Tibial nerve (tissue), 4 donors: ENCODE results near the gene PTPRK. TPM values are rescaled to one million over a fixed set of nuclear protein-coding genes. Genes with fewer than 3 reads are reported as not detected.

ENCODE experiments used
- DNase-seq, 2 donors: peaks; one replicate each; pipeline ENCODE4 v3.0.0-alpha.2; 2019; ENCODE audit warnings: low spot score in 2 of 2
- H3K27ac ChIP-seq, 4 donors: fragments of 200-600 bp; sonication (generic) in 3 of 4; one replicate each; pipeline ENCODE4 v1.5.1; 2017 to 2019; ENCODE audit warnings: mild to moderate bottlenecking in 1 of 4
- H3K27me3 ChIP-seq, 2 donors: fragments of 200-600 bp; sonication (generic) in 1 of 2; one replicate each; pipeline versions ENCODE4 v1.5.1 to v1.6.0; 2017 to 2019
- H3K36me3 ChIP-seq, 3 donors: fragments of 200-600 bp; sonication (generic); one replicate each; pipeline ENCODE4 v1.5.1; 2018 to 2019
- H3K4me1 ChIP-seq, 4 donors: fragments of 200-600 bp; sonication (generic) in 3 of 4; one replicate each; pipeline ENCODE4 v1.5.1; 2017 to 2019
- H3K4me3 ChIP-seq, 4 donors: fragments of 200-600 bp; sonication (generic) in 3 of 4; one replicate each; pipeline ENCODE4 v1.5.1; 2017 to 2019; ENCODE audit warnings: mild to moderate bottlenecking in 1 of 4, moderate library complexity in 1 of 4
- H3K9me3 ChIP-seq, 4 donors: fragments of 200-600 bp; sonication (generic) in 3 of 4; one replicate each; pipeline ENCODE4 v1.5.1; 2017 to 2019
- CTCF ChIP-seq, 5 experiments: fragments of 200-600 bp in 3 of 5; fragments of 450-650 bp in 2 of 5; sonication (generic) in 3 of 5; IDR thresholded peaks; one replicate each; pipeline ENCODE4 v1.5.1; 2016 to 2019; ENCODE audit warnings: antibody characterized with exemption in 5 of 5, mild to moderate bottlenecking in 3 of 5, moderate library complexity in 2 of 5
- EP300 ChIP-seq, 2 donors: sonication (generic); formaldehyde crosslinking; IDR thresholded peaks; one replicate each; pipeline ENCODE4 v1.6.1; 2017; ENCODE audit warnings: antibody characterized with exemption in 2 of 2, mild to moderate bottlenecking in 1 of 2
- POLR2A ChIP-seq, 2 donors: fragments of 450-650 bp; IDR thresholded peaks; one replicate each; pipeline ENCODE4 v1.6.1; 2017; ENCODE audit warnings: antibody characterized with exemption in 2 of 2, mild to moderate bottlenecking in 2 of 2, moderate library complexity in 2 of 2
- WGBS, 2 donors: methylation state at CpG; one replicate each; pipeline ENCODE4 v1.1.5; 2018; 5-methylcytosine and 5-hydroxymethylcytosine counted together
- total RNA-seq, 4 donors: library from RNA; depleted of rRNA; stranded (reverse); fragments of >200 nt; gene quantifications; one replicate each; pipeline ENCODE4 v1.1.0, GENCODE V29; 2016

PTPRK gene
- total RNA-seq, 4 donors from 2014 or later, result 17.4 to 26.1 (median 21.2) TPM

- Histone ChIP-seq H3K27ac (no peak overlapping the region), H3K9me3 (no peaks in the 10 kb centered on the region), H3K4me1 (no peaks in the 10 kb centered on the region), H3K4me3 (no peak overlapping the region), H3K36me3 (no peaks in the 10 kb centered on the region), H3K27me3 (no peaks in the 10 kb centered on the region)
- WGBS, 2 donors, result 91 to 94% methylated on average over 2 of the region's 2 CpGs
- TF ChIP-seq CTCF (IDR thresholded peaks at IDR 0.05), result no peak
- no peak for TF ChIP-seq POLR2A (IDR thresholded peaks at IDR 0.05)
- no peak for TF ChIP-seq EP300 (IDR thresholded peaks at IDR 0.05)
- DNase-seq, result no peak
Observed at GRCh38 chr6:128532136-128532535, 11.7 kb upstream of the PTPRK start.

GRCh38 chr6:128531696-128532095 lies 11.3 kb upstream of the PTPRK start:
- DNase-seq, result no peak
- Histone ChIP-seq H3K4me1 (no peaks in the 10 kb centered on the region), H3K27me3 (no peaks in the 10 kb centered on the region), H3K9me3 (no peaks in the 10 kb centered on the region), H3K27ac (no peak overlapping the region), H3K36me3 (no peaks in the 10 kb centered on the region), H3K4me3 (no peak overlapping the region)
- 84 to 90% methylated on average over 2 of the region's 2 CpGs for WGBS, 2 donors
- no peak for TF ChIP-seq POLR2A (IDR thresholded peaks at IDR 0.05)
- TF ChIP-seq EP300 (IDR thresholded peaks at IDR 0.05), result no peak
- no peak for TF ChIP-seq CTCF (IDR thresholded peaks at IDR 0.05)

GRCh38 chr6:128528241-128528640 lies 7.8 kb upstream of the PTPRK start:
- no peaks in the 10 kb centered on the region for H3K36me3 ChIP-seq
- TF ChIP-seq CTCF (IDR thresholded peaks at IDR 0.05), result no peak
- no peak for TF ChIP-seq EP300 (IDR thresholded peaks at IDR 0.05)
- no peak for TF ChIP-seq POLR2A (IDR thresholded peaks at IDR 0.05)
- H3K9me3 ChIP-seq, result no peaks in the 10 kb centered on the region
- no peak overlapping the region for H3K4me3 ChIP-seq
- H3K4me1 ChIP-seq, result no peaks in the 10 kb centered on the region
- DNase-seq, result no peak
- no peak overlapping the region for H3K27ac ChIP-seq
- no peaks in the 10 kb centered on the region for H3K27me3 ChIP-seq

GRCh38 chr6:128527375-128527774 lies 7.0 kb upstream of the PTPRK start:
- WGBS, 2 donors, result 81 to 88% methylated on average over 1 of the region's 1 CpG
- Histone ChIP-seq H3K9me3 (no peaks in the 10 kb centered on the region), H3K4me3 (no peak overlapping the region), H3K36me3 (no peaks in the 10 kb centered on the region), H3K27me3 (no peaks in the 10 kb centered on the region), H3K27ac (no peak overlapping the region), H3K4me1 (no peaks in the 10 kb centered on the region)
- DNase-seq, result no peak
- TF ChIP-seq CTCF (IDR thresholded peaks at IDR 0.05), result no peak
- TF ChIP-seq POLR2A (IDR thresholded peaks at IDR 0.05), result no peak
- no peak for TF ChIP-seq EP300 (IDR thresholded peaks at IDR 0.05)

- WGBS, 2 donors, result 86 to 89% methylated on average over 5 of the region's 5 CpGs
- H3K27me3 ChIP-seq, result no peaks in the 10 kb centered on the region
- TF ChIP-seq CTCF (IDR thresholded peaks at IDR 0.05) (no peak), POLR2A (IDR thresholded peaks at IDR 0.05) (no peak), EP300 (IDR thresholded peaks at IDR 0.05) (no peak)
Observed at GRCh38 chr6:128526152-128526914, 5.9 kb upstream of the PTPRK start.

More at GRCh38 chr6:128526152-128526914, 5.9 kb upstream of the PTPRK start:
- Histone ChIP-seq H3K9me3 (no peaks in the 10 kb centered on the region), H3K4me1 (peaks cover 0 to 2% (median 0%) of the 10 kb centered on the region in 4 donors), H3K36me3 (no peaks in the 10 kb centered on the region), H3K27ac (no peak overlapping the region), H3K4me3 (no peak overlapping the region)
- DNase-seq, result no peak
